Neural cell (in vitro differentiated cells): Measurements from ENCODE around the gene HLA-A.

Source experiments
- POLR2AphosphoS5 ChIP-seq: IDR thresholded peaks from 2 replicates; pipeline ENCODE4 v1.6.1; 2012
- TF ChIP-seq, protein P1 (sequence below): IDR thresholded peaks from 2 replicates; pipeline ENCODE4 v1.6.1; 2012; ENCODE audit warnings: borderline replicate concordance

DNA sequence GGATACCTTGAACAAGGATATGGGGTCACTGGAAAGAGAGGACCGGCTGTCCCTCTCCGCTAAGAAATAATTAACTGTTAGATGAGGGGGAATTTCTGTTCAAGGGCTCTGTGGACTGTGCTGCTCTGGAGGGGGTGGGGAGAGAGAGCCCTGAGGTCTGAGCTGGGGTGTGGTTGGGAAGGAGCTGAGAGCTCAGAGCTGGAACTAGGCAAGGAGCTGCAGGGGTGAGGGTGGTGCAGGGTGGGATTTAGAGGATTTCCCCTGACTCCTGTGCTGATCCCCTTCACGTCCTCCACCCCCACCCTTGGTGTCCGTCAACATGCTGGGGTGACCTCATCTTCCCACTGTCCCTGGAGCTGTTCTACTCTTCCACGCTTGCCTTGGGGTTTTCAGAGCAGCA, 52.5 kb downstream of the HLA-A start:
- TF ChIP-seq, protein P1, sequence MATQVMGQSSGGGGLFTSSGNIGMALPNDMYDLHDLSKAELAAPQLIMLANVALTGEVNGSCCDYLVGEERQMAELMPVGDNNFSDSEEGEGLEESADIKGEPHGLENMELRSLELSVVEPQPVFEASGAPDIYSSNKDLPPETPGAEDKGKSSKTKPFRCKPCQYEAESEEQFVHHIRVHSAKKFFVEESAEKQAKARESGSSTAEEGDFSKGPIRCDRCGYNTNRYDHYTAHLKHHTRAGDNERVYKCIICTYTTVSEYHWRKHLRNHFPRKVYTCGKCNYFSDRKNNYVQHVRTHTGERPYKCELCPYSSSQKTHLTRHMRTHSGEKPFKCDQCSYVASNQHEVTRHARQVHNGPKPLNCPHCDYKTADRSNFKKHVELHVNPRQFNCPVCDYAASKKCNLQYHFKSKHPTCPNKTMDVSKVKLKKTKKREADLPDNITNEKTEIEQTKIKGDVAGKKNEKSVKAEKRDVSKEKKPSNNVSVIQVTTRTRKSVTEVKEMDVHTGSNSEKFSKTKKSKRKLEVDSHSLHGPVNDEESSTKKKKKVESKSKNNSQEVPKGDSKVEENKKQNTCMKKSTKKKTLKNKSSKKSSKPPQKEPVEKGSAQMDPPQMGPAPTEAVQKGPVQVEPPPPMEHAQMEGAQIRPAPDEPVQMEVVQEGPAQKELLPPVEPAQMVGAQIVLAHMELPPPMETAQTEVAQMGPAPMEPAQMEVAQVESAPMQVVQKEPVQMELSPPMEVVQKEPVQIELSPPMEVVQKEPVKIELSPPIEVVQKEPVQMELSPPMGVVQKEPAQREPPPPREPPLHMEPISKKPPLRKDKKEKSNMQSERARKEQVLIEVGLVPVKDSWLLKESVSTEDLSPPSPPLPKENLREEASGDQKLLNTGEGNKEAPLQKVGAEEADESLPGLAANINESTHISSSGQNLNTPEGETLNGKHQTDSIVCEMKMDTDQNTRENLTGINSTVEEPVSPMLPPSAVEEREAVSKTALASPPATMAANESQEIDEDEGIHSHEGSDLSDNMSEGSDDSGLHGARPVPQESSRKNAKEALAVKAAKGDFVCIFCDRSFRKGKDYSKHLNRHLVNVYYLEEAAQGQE, result no peak
- TF ChIP-seq POLR2AphosphoS5, result no peak
